Subcutaneous adipose tissue (tissue), 4 donors: Measurements from ENCODE around the gene C1QL4. TPM values are rescaled to one million over a fixed set of nuclear protein-coding genes. Genes with fewer than 3 reads are reported as not detected.

Experiments used
- CTCF ChIP-seq: fragments of 450-650 bp; IDR thresholded peaks from one replicate; pipeline ENCODE4 v1.5.1; 2016; ENCODE audit warnings: low read depth, mild to moderate bottlenecking, control low read depth, antibody characterized with exemption, moderate library complexity
- total RNA-seq, 4 donors: library from RNA; depleted of rRNA; stranded (reverse); fragments of >200 nt; gene quantifications; one replicate each; pipeline ENCODE4 v1.1.0, GENCODE V29; 2016

Gene C1QL4
- total RNA-seq, 4 donors from 2014 or later = not detected

GRCh38 chr12:49298160-49298559 is 38.8 kb downstream of the C1QL4 start:
- TF ChIP-seq CTCF = no peak

DNA sequence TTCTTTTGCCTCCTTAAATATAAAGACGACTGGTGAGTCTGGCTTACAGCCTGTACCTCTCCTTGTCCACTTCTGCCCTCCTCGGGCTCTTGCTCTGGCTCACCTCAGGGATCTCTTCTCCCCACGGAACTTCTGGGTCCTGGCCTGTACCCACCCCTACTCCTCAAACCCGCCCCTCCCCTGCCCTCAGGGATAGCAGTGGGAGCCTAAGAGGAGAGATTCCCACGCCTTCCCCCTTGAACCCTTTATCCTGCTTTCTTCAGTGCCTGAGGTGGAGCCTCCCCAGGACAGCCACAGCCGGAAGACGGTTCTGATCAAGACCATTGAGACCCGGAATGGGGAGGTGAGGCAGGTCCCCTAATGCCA is 39.3 kb downstream of the C1QL4 start:
- no peak for TF ChIP-seq CTCF

DNA sequence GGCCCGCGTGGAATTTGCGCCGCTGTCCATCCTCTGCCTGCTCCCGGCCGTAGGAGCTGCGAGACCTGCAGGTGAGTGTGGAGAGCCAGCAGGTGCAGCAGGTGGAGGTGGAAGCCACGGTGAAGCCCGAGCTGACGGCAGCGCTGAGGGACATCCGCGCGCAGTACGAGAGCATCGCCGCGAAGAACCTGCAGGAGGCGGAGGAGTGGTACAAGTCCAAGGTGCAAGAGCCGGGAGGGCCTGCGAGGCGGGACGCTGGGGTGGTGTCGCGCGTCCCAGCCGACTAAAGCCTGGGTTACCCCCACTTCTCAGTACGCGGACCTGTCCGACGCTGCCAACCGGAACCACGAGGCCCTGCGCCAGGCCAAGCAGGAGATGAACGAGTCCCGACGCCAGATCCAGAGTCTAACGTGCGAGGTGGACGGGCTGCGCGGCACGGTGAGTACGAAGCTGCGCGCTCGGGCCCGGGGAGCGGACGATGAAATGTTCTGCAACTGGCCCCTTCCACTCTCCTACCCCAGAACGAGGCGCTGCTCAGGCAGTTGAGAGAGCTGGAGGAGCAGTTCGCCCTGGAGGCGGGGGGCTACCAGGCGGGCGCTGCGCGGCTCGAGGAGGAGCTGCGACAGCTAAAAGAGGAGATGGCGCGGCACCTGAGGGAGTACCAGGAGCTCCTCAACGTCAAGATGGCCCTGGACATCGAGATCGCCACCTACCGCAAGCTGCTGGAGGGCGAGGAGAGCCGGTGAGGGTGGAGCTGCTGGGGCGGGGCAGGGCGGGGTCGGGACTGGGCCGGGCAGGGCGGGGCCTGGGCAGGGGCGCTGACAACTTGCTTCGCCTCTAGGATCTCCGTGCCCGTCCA is 39.9 kb downstream of the C1QL4 start:
- no peak for TF ChIP-seq CTCF

- TF ChIP-seq CTCF = no peak
Measured at GRCh38 chr12:49296034-49296835, 40.8 kb downstream of the C1QL4 start.

- no peak for TF ChIP-seq CTCF
Measured at GRCh38 chr12:49295082-49295936, 41.7 kb downstream of the C1QL4 start, which contains the start of gene PRPH. Gene PRPH (plus strand): TSS chr12:49295147. CDS start chr12:49295201, 54 bp downstream.

GRCh38 chr12:49294804-49295081 is 42.2 kb downstream of the C1QL4 start:
- TF ChIP-seq CTCF = no peak
